NCI-H2227 (cell line): Measurements from ENCODE around the gene RPS28.
"Not testable (repeated sequence)": the region's sequence is repeated elsewhere in the genome, so short reads cannot be mapped to it uniquely, and the experiment has no call there.

Experiments used
- DNase-seq: peaks from one replicate; lab custom pipeline; 2025; ENCODE audit not compliant: unreplicated experiment; lab: John Stamatoyannopoulos, UW

Gene RPS28

GRCh38 chr19:8321067-8321985 lies at the start of gene RPS28, which contains the start of gene NDUFA7:
RPS28 (plus strand) TSS chr19:8321496; CDS start chr19:8321531, 35 bp downstream.
NDUFA7 (minus strand) TSS chr19:8321375; CDS start chr19:8321358, 17 bp downstream.
- peak; percentile 95 for DNase-seq

- not testable (repeated sequence) for DNase-seq
Measured at GRCh38 chr19:8276508-8276907, 44.8 kb upstream of the RPS28 start.

DNA sequence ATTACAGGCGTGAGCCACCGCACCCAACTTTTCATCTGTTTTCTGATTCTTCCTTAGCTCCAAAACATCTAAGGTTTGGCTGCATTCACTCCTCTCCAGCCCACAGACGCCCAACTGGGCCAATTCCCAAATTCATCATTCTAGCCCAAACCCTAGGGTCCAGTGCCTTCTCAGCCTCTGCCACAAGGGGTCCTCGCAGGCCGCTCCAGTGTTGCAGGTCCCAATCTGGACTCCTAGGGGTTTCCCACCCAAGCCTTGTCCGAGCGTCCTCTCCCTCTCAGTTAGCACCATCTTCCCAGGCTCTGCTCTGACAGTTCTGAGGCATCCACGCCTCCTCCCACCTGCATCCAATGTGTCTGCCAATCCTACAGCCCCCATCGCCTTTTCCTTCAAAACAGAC lies 30.0 kb upstream of the RPS28 start:
- not testable (repeated sequence) for DNase-seq

DNA sequence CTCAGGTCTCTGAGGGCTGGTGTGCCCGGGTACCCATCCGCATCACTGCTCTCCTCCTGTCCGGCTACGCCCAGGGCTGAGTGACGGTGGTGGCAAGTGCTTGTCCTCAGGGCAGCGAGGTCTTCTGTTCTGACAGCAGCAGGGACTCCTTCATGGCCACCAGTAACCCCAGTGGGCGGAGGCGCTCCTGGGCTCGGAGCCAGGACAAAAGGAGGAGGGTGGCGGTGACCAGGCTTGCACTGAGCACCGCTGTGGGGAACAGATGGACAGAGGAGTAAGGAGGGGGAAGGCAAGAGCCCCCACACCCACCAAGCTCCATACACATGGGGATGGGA lies 19.0 kb upstream of the RPS28 start:
- no peak for DNase-seq

DNA sequence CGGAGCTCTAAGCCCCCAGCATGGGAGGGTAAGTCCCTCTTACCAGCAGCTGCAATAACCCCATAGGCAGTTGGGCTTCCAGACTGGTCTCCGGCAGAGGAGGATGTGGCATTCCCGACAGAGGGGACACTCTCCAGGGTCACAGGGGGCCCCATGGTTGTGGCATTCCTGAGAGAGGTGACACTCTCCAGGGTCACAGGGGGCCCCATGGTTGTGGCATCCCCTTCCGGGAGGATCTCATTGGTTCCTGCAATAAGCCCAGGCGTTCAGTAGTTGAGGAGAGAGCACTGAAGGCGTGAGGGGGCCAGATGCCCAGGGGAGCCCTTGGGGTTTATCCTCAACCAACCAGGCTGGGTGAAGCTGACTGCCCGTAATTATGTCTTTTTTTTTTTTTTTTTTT lies 18.6 kb upstream of the RPS28 start:
- no peak for DNase-seq

DNA sequence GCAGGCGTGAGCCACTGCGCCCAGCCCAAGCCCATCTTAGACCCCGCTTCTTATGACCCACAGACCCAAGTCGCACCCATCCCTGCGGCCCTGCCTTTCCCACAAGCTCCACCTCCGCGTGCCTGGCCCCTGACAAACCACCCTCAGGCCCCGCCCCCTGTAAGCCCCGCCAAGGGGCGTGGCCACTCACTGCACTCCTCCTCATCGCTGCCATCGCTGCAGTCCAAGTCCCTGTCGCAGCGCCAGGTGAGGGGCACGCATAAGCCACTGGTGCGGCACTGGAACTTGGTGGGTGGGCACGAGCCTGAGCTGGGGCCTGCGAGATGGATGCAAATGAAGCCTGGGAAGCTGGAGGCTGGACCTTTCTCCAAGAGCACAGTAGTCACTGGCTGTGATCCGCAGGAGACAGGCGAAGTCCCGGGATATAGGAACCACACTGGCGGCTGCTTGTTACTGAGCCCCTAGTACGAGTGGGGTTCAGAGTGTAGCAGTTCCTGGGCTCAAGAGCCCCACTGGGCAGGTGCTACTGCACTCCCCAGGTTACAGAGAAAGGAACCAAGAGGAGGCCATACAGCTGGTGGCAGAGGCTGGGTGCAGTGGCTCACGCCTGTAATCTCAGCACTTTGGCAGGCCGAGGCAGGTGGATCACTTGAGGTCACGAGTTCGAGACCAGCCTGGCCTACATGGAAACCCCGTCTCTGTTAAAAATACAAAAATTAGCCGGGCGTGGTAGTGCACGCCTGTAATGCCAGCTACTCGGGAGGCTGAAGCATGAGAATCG lies 16.3 kb upstream of the RPS28 start:
- DNase-seq, result no peak

- no peak for DNase-seq
Measured at GRCh38 chr19:8305798-8306197, 15.5 kb upstream of the RPS28 start.

DNA sequence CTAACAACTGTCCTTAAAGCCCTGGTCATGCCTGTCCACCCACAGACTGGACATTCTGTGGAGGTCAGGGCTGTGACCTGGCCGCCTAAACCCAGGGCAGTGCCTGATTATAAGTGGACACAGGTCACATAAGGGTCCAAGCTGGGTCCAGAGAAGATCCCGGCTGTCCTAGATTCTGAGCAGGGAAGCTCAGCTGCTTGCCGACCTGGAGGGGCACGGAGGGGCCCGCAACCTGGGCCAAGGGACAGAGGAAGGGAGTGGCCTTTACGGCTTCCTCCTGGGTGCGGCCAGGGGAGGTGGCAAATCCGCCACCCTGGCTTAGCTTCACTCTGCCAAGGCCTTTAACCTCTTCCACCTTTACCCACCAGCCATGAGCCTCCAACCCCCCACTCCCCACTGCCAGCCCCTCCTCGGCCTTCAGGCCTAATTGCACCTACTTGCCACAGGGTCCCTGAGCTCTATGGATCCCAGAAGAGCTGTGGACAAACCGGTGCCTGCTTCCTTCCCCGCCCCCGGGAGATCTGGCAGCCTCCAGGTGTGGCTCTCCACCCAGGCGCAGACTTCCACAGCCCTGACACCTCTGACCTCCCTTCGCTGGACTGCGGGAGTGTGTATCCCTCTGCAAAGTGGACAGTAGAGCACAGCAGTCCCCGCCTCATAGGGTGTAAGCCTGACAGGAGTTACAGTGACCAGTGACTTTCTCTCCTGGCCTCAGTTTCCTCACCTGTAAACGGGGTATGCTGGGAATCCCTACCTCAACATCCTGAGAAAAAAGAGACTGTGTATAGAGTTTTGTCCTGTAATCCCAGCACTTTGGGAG lies 14.9 kb upstream of the RPS28 start:
- DNase-seq, result no peak

GRCh38 chr19:8307400-8307964 lies 13.8 kb upstream of the RPS28 start:
- DNase-seq, result no peak

DNA sequence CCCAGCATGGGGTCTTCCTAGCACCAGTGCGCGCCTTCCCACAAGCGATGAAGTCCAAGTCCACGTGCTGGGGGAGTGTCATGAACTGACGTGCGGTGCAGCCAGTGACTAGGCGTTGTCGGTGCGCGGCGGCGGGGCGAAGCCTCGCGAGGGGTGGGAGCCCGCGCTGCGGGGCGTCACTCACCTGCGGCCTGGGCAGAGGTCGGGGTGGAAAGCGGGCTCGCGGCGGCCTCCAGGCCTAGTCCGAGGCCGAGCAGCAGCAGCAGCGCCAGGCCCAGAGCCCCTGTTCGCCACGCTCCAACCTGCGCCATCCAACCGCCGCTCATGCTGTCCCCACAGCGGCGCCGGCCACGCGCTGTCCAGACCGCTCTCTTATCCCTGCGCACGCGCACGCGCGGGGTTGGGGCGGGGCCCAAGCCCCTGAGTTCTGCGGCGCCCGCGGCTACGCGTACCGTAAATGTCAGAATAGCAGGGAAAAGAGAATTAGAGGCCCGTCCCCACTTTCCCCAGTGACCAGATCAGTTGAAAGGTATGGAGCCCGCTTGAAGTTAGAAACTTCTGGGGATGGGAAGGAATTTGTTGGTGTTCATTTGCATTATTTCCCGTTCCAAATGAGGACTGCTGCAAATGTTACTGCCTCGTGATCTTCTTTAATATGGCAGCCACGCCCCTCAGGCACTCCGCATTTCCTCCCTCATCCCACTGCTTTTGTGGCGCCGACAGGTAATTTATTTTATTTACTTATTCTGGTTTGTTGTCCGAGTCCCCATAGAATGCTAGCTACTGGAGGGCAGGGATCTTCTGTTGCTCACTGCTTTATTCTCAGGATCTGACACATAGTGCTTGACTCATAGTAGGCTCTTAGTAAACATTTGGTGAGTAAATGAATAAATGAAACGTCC lies 13.1 kb upstream of the RPS28 start, which contains the start of gene CD320:
Gene CD320, minus strand, starts transcription at position 394 of the 902 bp plus-strand sequence. Its CDS starts 68 bp downstream, at position 326.
- peak; percentile 93 for DNase-seq

- no peak for DNase-seq
Measured at GRCh38 chr19:8308891-8309291, 12.4 kb upstream of the RPS28 start.

- no peak for DNase-seq
Measured at GRCh38 chr19:8310342-8311055, 10.8 kb upstream of the RPS28 start.

DNA sequence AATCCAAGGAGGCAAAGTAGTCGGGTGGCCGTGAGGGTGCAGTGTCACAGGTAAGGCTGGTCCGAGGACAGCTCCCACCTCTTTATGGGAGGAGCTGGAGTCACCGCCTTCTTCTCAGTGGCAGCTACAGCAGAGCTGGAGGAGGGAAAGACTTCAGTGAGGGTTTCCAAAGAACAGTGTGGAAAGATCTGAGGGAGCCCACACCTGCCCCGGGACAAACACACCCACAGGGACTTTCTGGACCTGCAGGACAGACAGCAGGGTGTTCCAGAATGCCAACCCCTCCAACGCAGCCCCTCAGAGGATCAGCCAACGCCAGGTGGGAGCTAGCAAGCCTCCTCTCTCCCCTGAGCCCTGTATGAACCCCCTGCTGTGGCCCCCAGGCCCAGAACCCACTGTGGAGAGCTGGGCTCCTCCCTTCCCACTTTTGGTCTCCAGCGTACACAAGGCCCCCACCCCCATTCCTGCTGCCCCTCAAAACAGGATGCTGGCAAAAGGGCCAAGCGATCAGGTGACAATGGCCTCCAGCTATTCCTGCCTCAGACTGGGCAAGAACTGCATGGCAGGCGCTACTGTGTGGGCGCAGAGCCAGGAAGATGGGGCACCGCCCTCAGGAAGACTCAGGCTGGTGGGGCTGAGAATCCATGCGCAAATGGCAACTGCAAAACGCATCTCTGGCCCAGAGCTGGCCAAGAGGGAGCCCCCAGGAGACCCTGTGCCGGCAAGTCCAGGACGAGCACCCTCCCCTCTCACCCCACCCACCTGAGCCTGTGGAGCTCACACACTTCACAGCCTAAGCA lies 9.6 kb upstream of the RPS28 start:
- no peak for DNase-seq

- DNase-seq, result not testable (repeated sequence)
Measured at GRCh38 chr19:8314981-8315640, 6.2 kb upstream of the RPS28 start.

DNA sequence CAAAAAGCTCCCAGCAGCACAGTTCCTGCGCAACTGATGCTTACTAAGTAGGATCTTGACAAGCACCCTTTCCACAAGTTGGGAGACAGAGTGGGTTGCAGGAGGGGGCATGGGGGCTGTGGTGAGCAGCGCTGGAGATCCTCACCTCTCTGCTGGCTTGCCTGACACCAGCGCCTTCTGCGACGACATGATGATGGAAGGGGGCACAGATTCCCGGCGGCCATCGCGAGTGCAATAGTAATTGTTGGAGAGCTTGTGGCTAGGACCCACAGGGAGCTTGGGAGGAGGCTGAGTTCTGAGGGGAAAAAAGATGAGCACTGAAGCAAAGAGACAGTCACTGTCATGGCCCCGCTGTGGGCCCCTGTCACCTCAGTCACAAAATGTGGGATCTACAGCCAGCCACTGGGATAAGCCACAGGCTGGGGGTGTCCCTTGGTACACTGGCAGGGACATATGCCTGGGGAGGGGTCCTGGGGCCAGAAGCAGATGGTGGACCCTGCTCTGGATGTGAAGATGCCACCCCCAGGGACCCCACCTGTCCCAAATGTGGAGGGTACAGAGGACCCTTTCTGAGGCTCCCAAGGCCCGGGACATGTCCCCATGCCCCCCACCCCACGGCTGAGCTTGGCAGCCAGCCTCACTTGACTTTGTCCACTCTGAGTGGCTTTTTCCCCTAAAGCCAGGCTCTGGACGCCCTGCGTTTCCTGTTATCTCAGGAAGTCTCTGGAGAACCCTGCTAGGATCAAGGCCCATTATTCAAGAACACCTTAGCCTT lies 4.8 kb upstream of the RPS28 start:
- no peak for DNase-seq

DNA sequence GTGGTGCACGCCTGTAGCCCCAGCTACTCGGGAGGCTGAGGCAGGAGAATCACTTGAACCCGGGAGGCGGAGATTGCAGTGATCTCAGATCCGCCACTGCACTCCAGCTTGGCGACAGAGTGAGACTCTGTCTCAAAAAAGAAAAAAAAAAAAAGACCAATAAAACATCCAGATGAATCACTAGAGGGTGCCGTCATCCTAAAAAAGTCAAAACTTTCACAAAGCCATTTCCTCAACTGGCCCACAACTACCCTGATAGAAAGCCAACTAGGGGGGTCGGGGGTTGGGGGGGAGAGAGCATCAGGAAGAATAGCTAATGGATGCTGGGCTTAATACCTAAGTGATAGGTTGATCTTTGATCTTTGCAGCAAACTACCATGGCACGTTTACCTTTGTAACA lies 2.5 kb upstream of the RPS28 start:
- not testable (repeated sequence) for DNase-seq
